PC-3 (cell line): ENCODE results near the gene FBXL7. TPM values are rescaled to one million over a fixed set of nuclear protein-coding genes. Genes with fewer than 3 reads are reported as not detected.

ENCODE experiments used
- ATAC-seq: fragments of 200-7000 bp; cut with Tn5 transposase; 2 replicates; pipeline ENCODE4 v1.9.1; 2020; ENCODE audit warnings: mild to moderate bottlenecking, moderate library complexity
- BruUV-seq: library from RNA; stranded (reverse); fragments of 400-500 nt; replicated peaks from 2 replicates; lab custom pipeline; 2021; lab: Mats Ljungman, UMichigan
- CTCF ChIA-PET: fragments of 300-600 bp; sonication (Branson Sonifier 250); formaldehyde crosslinking; loops from one replicate; lab custom pipeline; 2022; ENCODE audit warnings: antibody characterized with exemption; lab: Charles Lee
- POLR2A ChIA-PET: fragments of 300-600 bp; sonication (Branson Sonifier 250); formaldehyde crosslinking; loops from one replicate; lab custom pipeline; 2022; ENCODE audit warnings: antibody characterized with exemption; ENCODE audit not compliant: unreplicated experiment; lab: Charles Lee
- DNase-seq: peaks from one replicate; pipeline ENCODE4 v3.0.0-alpha.2; 2015
- H2AFZ ChIP-seq: fragments of 300-600 bp; sonication (generic); 2 replicates; pipeline ENCODE4 v1.6.0; 2016; ENCODE audit warnings: antibody characterized with exemption, low read length
- H3F3A ChIP-seq: fragments of 300-600 bp; sonication (generic); one replicate; pipeline ENCODE4 v1.6.0; 2017; ENCODE audit warnings: antibody characterized with exemption, low read length, control low read depth, mild to moderate bottlenecking; ENCODE audit not compliant: unreplicated experiment
- H3K27ac ChIP-seq: fragments of 300-600 bp; sonication (generic); 2 replicates; pipeline ENCODE4 v1.5.1; 2016; ENCODE audit warnings: mild to moderate bottlenecking, low read length
- H3K27me3 ChIP-seq: fragments of 300-600 bp; sonication (generic); 2 replicates; pipeline ENCODE4 v1.6.1; 2016; ENCODE audit warnings: low read length, mixed read lengths
- H3K36me3 ChIP-seq: fragments of 300-600 bp; sonication (generic); 2 replicates; pipeline ENCODE4 v1.6.1; 2016; ENCODE audit warnings: low read depth, mixed run types, low read length, mixed read lengths
- H3K4me1 ChIP-seq: fragments of 300-600 bp; sonication (generic); 2 replicates; pipeline ENCODE4 v1.5.1; 2016; ENCODE audit warnings: low read length; ENCODE audit not compliant: insufficient read depth
- H3K4me2 ChIP-seq: fragments of 300-600 bp; sonication (generic); 2 replicates; pipeline ENCODE4 v1.6.0; 2016; ENCODE audit warnings: low read length
- H3K4me3 ChIP-seq: fragments of 300-600 bp; sonication (generic); 2 replicates; pipeline ENCODE4 v1.5.1; 2016; ENCODE audit warnings: mild to moderate bottlenecking, low read length, mixed read lengths
- H3K79me2 ChIP-seq: fragments of 300-600 bp; sonication (generic); 2 replicates; pipeline ENCODE4 v1.6.1; 2017; ENCODE audit warnings: low read length, mixed read lengths
- H3K9ac ChIP-seq: fragments of 300-600 bp; sonication (generic); 2 replicates; pipeline ENCODE4 v1.6.0; 2016; ENCODE audit warnings: mild to moderate bottlenecking, low read length
- H3K9me2 ChIP-seq: fragments of 300-600 bp; sonication (generic); replicated peaks from 2 replicates; pipeline ENCODE4 v1.6.1; 2016; ENCODE audit warnings: mixed run types, low read length, mixed read lengths
- H3K9me3 ChIP-seq: fragments of 300-600 bp; sonication (generic); 2 replicates; pipeline ENCODE4 v1.6.1; 2016; ENCODE audit warnings: low read length, mixed read lengths
- H4K20me1 ChIP-seq: fragments of 300-600 bp; sonication (generic); 2 replicates; pipeline ENCODE4 v1.6.1; 2016; ENCODE audit warnings: low read length, mixed read lengths
- CTCF ChIP-seq: fragments of 300-600 bp; sonication (generic); conservative IDR thresholded peaks from 2 replicates; pipeline ENCODE4 v1.5.1; 2017; ENCODE audit warnings: antibody characterized with exemption, low read depth, mild to moderate bottlenecking, low read length
- EZH2 ChIP-seq: fragments of 300-600 bp; sonication (generic); IDR thresholded peaks from one replicate; pipeline ENCODE4 v1.6.1; 2017; ENCODE audit warnings: antibody characterized with exemption, mild to moderate bottlenecking, low read length; ENCODE audit not compliant: unreplicated experiment
- EZH2phosphoT487 ChIP-seq: fragments of 300-600 bp; sonication (generic); IDR thresholded peaks from 2 replicates; pipeline ENCODE4 v1.6.1; 2018; ENCODE audit warnings: mild to moderate bottlenecking, antibody characterized with exemption, low read length, borderline replicate concordance
- intact Hi-C: fragments of 100-400 bp; cut with micrococcal nuclease; formaldehyde crosslinking; loops from 2 replicates; pipeline ENCODE4 v1.9.0; 2023
- total RNA-seq: library from RNA; depleted of rRNA; stranded (reverse); fragments of >200 nt; gene quantifications from 2 replicates; pipeline ENCODE4 v1.2.3, GENCODE V29; 2014

The FBXL7 gene
- total RNA-seq, 1 experiment from 2014 or later: 0.18 TPM

- H3K4me1 ChIP-seq: no peaks in the 10 kb centered on the region
- H3K27ac ChIP-seq: no peak overlapping the region
- intact Hi-C loops: no loop called here
- ChIA-PET CTCF (no interaction called here), POLR2A (no interaction called here)
- H3K79me2 ChIP-seq: no peaks in the 10 kb centered on the region
- no peak overlapping the region for H2AFZ ChIP-seq
- no peak for ATAC-seq
- no peaks in the 10 kb centered on the region for H3F3A ChIP-seq
- H3K9me2 ChIP-seq: no peaks in the 10 kb centered on the region
- H3K4me3 ChIP-seq: no peak overlapping the region
- TF ChIP-seq EZH2 (no peak), EZH2phosphoT487 (no peak), CTCF (no peak)
- H3K36me3 ChIP-seq: no peaks in the 10 kb centered on the region
- BruUV-seq: no TSS peak
- no peak for DNase-seq
- H3K9me3 ChIP-seq: no peaks in the 10 kb centered on the region
- no peaks in the 10 kb centered on the region for H4K20me1 ChIP-seq
- H3K4me2 ChIP-seq: no peak overlapping the region
- no peak overlapping the region for H3K9ac ChIP-seq
- no peaks in the 10 kb centered on the region for H3K27me3 ChIP-seq
Measured at GRCh38 chr5:15492545-15492944, 7.4 kb upstream of the FBXL7 start.

- Histone ChIP-seq H3K9ac (no peak overlapping the region), H3K4me3 (no peak overlapping the region), H3K36me3 (no peaks in the 10 kb centered on the region), H2AFZ (no peak overlapping the region), H3K9me3 (no peaks in the 10 kb centered on the region), H3K27ac (no peak overlapping the region), H3K9me2 (no peaks in the 10 kb centered on the region), H3F3A (no peaks in the 10 kb centered on the region), H3K79me2 (no peaks in the 10 kb centered on the region), H3K27me3 (peaks cover 2% of the 10 kb centered on the region; the same call in 1 of the 2 replicates), H3K4me1 (no peaks in the 10 kb centered on the region), H3K4me2 (no peak overlapping the region), H4K20me1 (no peaks in the 10 kb centered on the region)
- no TSS peak for BruUV-seq
- intact Hi-C loops: no loop called here
- DNase-seq: no peak
- POLR2A ChIA-PET: no interaction called here
- ATAC-seq: no peak
- CTCF ChIA-PET: no interaction called here
- no peak for TF ChIP-seq CTCF
- TF ChIP-seq EZH2: no peak
- TF ChIP-seq EZH2phosphoT487: no peak
Measured at GRCh38 chr5:15493501-15493900, 6.5 kb upstream of the FBXL7 start.

GRCh38 chr5:15495026-15495425, 5.0 kb upstream of the FBXL7 start:
- Histone ChIP-seq H3K4me2 (no peak overlapping the region), H3K36me3 (no peaks in the 10 kb centered on the region), H3K9me3 (no peaks in the 10 kb centered on the region), H3K79me2 (no peaks in the 10 kb centered on the region), H3K4me3 (no peak overlapping the region), H3K4me1 (no peaks in the 10 kb centered on the region), H3F3A (no peaks in the 10 kb centered on the region), H3K9me2 (no peaks in the 10 kb centered on the region), H3K27ac (no peak overlapping the region), H4K20me1 (no peaks in the 10 kb centered on the region), H2AFZ (no peak overlapping the region), H3K27me3 (peaks cover 16% of the 10 kb centered on the region), H3K9ac (no peak overlapping the region)
- CTCF ChIA-PET: interaction anchor here (0.6 kb wide), 1 partner anchor 21 kb away, joined by 4 read pairs; no protein-coding TSS in a partner anchor
- intact Hi-C loops: no loop called here
- DNase-seq (no peak), ATAC-seq (no peak)
- no TSS peak for BruUV-seq
- POLR2A ChIA-PET: no interaction called here
- TF ChIP-seq EZH2phosphoT487 (no peak), CTCF (no peak), EZH2 (no peak)
